ENCODE data around the gene CNTN6.

Gene CNTN6

DNA sequence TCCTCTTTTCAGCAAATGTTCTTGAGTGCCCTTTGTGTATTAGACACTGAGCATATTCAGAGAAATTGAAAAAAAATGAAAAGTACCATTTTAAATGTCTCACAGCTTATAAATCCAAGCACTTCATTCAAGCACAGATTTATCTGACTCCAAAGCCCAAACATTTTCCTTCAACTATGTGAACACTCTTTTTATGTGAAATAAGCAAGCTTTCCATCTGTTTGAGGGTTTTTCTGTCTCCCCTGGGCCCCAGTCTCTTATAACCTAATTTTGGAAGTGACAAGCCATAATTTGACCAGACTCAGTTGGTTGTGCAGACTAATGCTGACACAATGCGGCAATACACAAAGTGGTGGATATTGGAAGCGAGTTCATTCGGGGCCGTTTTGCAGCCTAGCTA, 170.3 kb downstream of the CNTN6 start (continued):
- TF ChIP-seq, protein P1, sequence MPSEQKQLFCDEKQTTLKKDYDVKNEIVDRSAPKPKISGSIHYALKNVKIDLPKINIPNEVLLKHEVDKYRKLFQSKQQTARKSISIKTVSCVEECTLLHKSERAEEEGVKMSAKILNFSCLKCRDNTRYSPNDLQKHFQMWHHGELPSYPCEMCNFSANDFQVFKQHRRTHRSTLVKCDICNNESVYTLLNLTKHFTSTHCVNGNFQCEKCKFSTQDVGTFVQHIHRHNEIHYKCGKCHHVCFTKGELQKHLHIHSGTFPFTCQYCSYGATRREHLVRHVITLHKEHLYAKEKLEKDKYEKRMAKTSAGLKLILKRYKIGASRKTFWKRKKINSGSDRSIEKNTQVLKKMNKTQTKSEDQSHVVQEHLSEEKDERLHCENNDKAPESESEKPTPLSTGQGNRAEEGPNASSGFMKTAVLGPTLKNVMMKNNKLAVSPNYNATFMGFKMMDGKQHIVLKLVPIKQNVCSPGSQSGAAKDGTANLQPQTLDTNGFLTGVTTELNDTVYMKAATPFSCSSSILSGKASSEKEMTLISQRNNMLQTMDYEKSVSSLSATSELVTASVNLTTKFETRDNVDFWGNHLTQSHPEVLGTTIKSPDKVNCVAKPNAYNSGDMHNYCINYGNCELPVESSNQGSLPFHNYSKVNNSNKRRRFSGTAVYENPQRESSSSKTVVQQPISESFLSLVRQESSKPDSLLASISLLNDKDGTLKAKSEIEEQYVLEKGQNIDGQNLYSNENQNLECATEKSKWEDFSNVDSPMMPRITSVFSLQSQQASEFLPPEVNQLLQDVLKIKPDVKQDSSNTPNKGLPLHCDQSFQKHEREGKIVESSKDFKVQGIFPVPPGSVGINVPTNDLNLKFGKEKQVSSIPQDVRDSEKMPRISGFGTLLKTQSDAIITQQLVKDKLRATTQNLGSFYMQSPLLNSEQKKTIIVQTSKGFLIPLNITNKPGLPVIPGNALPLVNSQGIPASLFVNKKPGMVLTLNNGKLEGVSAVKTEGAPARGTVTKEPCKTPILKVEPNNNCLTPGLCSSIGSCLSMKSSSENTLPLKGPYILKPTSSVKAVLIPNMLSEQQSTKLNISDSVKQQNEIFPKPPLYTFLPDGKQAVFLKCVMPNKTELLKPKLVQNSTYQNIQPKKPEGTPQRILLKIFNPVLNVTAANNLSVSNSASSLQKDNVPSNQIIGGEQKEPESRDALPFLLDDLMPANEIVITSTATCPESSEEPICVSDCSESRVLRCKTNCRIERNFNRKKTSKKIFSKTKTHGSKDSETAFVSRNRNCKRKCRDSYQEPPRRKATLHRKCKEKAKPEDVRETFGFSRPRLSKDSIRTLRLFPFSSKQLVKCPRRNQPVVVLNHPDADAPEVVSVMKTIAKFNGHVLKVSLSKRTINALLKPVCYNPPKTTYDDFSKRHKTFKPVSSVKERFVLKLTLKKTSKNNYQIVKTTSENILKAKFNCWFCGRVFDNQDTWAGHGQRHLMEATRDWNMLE (tag by site-specific recombination; conservative IDR thresholded peaks at IDR 0.05; ENCODE audit: low read depth), result no peak
- no peak for TF ChIP-seq SETDB1 (IDR thresholded peaks at IDR 0.05; ENCODE audit: insufficient read length, low read length)
- no peak for TF ChIP-seq ZNF248 (tag by site-specific recombination; IDR thresholded peaks at IDR 0.05)
- TF ChIP-seq PRDM1 (tag by site-specific recombination; IDR thresholded peaks at IDR 0.05), result no peak
- no peak for TF ChIP-seq ZNF560 (tag by site-specific recombination; IDR thresholded peaks at IDR 0.05; ENCODE audit: borderline replicate concordance)

DNA sequence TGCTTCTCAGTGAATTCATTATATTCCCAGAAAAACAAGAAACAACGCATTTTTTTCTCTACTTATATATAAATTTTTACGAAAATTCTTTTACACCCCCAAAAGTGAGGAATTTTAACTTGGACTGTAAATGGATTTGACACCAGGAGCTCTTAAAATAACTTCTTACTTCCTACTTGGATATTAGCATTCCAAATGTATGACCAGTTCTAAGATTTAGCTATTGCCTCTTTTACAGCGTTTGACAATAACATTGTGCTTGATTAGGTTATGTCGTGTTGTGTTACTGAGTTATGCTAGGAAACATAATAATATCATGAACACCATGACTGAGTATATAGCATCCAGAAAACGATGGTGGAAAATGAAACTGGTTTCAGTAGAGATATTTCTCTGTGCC, 177.0 kb downstream of the CNTN6 start:
- Histone ChIP-seq H3K4me1 (ENCODE audit: control insufficient read depth, insufficient read depth, low read length) (no peaks in the 10 kb centered on the region), H3K36me3 (ENCODE audit: control insufficient read depth in 2 of 2, insufficient read depth in 1 of 2, low read length in 2 of 2) (no peaks in the 10 kb centered on the region), H3K4me3 (ENCODE audit: low read depth, low read length) (no peak overlapping the region), H3K9me3 (ENCODE audit: control insufficient read depth, insufficient read depth, low read depth, low read length) (no peaks in the 10 kb centered on the region), H3K27ac (ENCODE audit: extremely low read depth, low read depth, low read length) (no peak overlapping the region)
- ChIA-PET CTCF (interaction anchor here (0.6 to 0.7 kb wide), 2 partner anchors 176 to 1381 kb away, joined by 3 to 5 read pairs; no protein-coding TSS in a partner anchor), POLR2A (no interaction called here)
- TF ChIP-seq, protein P2, sequence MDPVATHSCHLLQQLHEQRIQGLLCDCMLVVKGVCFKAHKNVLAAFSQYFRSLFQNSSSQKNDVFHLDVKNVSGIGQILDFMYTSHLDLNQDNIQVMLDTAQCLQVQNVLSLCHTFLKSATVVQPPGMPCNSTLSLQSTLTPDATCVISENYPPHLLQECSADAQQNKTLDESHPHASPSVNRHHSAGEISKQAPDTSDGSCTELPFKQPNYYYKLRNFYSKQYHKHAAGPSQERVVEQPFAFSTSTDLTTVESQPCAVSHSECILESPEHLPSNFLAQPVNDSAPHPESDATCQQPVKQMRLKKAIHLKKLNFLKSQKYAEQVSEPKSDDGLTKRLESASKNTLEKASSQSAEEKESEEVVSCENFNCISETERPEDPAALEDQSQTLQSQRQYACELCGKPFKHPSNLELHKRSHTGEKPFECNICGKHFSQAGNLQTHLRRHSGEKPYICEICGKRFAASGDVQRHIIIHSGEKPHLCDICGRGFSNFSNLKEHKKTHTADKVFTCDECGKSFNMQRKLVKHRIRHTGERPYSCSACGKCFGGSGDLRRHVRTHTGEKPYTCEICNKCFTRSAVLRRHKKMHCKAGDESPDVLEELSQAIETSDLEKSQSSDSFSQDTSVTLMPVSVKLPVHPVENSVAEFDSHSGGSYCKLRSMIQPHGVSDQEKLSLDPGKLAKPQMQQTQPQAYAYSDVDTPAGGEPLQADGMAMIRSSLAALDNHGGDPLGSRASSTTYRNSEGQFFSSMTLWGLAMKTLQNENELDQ (tag by site-specific recombination; IDR thresholded peaks at IDR 0.05; ENCODE audit: low read depth), result no peak
- TF ChIP-seq ZBTB7A (tag by site-specific recombination; IDR thresholded peaks at IDR 0.05; ENCODE audit: low read depth) (no peak), OVOL3 (tag by site-specific recombination; IDR thresholded peaks at IDR 0.05) (no peak), ZNF302 (tag by site-specific recombination; IDR thresholded peaks at IDR 0.05; ENCODE audit: low read depth) (no peak), KLF1 (tag by site-specific recombination; IDR thresholded peaks at IDR 0.05) (no peak), ZNF169 (tag by site-specific recombination; IDR thresholded peaks at IDR 0.05) (no peak)
- TF ChIP-seq, protein P3, sequence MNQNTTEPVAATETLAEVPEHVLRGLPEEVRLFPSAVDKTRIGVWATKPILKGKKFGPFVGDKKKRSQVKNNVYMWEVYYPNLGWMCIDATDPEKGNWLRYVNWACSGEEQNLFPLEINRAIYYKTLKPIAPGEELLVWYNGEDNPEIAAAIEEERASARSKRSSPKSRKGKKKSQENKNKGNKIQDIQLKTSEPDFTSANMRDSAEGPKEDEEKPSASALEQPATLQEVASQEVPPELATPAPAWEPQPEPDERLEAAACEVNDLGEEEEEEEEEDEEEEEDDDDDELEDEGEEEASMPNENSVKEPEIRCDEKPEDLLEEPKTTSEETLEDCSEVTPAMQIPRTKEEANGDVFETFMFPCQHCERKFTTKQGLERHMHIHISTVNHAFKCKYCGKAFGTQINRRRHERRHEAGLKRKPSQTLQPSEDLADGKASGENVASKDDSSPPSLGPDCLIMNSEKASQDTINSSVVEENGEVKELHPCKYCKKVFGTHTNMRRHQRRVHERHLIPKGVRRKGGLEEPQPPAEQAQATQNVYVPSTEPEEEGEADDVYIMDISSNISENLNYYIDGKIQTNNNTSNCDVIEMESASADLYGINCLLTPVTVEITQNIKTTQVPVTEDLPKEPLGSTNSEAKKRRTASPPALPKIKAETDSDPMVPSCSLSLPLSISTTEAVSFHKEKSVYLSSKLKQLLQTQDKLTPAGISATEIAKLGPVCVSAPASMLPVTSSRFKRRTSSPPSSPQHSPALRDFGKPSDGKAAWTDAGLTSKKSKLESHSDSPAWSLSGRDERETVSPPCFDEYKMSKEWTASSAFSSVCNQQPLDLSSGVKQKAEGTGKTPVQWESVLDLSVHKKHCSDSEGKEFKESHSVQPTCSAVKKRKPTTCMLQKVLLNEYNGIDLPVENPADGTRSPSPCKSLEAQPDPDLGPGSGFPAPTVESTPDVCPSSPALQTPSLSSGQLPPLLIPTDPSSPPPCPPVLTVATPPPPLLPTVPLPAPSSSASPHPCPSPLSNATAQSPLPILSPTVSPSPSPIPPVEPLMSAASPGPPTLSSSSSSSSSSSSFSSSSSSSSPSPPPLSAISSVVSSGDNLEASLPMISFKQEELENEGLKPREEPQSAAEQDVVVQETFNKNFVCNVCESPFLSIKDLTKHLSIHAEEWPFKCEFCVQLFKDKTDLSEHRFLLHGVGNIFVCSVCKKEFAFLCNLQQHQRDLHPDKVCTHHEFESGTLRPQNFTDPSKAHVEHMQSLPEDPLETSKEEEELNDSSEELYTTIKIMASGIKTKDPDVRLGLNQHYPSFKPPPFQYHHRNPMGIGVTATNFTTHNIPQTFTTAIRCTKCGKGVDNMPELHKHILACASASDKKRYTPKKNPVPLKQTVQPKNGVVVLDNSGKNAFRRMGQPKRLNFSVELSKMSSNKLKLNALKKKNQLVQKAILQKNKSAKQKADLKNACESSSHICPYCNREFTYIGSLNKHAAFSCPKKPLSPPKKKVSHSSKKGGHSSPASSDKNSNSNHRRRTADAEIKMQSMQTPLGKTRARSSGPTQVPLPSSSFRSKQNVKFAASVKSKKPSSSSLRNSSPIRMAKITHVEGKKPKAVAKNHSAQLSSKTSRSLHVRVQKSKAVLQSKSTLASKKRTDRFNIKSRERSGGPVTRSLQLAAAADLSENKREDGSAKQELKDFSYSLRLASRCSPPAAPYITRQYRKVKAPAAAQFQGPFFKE (tag by site-specific recombination; IDR thresholded peaks at IDR 0.05; ENCODE audit: borderline replicate concordance), result no peak
- TF ChIP-seq, protein P4, sequence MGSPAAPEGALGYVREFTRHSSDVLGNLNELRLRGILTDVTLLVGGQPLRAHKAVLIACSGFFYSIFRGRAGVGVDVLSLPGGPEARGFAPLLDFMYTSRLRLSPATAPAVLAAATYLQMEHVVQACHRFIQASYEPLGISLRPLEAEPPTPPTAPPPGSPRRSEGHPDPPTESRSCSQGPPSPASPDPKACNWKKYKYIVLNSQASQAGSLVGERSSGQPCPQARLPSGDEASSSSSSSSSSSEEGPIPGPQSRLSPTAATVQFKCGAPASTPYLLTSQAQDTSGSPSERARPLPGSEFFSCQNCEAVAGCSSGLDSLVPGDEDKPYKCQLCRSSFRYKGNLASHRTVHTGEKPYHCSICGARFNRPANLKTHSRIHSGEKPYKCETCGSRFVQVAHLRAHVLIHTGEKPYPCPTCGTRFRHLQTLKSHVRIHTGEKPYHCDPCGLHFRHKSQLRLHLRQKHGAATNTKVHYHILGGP (tag by site-specific recombination; IDR thresholded peaks at IDR 0.05), result no peak
- TF ChIP-seq, protein P5, sequence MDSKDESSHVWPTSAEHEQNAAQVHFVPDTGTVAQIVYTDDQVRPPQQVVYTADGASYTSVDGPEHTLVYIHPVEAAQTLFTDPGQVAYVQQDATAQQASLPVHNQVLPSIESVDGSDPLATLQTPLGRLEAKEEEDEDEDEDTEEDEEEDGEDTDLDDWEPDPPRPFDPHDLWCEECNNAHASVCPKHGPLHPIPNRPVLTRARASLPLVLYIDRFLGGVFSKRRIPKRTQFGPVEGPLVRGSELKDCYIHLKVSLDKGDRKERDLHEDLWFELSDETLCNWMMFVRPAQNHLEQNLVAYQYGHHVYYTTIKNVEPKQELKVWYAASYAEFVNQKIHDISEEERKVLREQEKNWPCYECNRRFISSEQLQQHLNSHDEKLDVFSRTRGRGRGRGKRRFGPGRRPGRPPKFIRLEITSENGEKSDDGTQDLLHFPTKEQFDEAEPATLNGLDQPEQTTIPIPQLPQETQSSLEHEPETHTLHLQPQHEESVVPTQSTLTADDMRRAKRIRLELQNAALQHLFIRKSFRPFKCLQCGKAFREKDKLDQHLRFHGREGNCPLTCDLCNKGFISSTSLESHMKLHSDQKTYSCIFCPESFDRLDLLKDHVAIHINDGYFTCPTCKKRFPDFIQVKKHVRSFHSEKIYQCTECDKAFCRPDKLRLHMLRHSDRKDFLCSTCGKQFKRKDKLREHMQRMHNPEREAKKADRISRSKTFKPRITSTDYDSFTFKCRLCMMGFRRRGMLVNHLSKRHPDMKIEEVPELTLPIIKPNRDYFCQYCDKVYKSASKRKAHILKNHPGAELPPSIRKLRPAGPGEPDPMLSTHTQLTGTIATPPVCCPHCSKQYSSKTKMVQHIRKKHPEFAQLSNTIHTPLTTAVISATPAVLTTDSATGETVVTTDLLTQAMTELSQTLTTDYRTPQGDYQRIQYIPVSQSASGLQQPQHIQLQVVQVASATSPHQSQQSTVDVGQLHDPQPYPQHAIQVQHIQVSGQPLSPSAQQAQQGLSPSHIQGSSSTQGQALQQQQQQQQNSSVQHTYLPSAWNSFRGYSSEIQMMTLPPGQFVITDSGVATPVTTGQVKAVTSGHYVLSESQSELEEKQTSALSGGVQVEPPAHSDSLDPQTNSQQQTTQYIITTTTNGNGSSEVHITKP (tag by site-specific recombination; IDR thresholded peaks at IDR 0.05), result no peak
- TF ChIP-seq, protein P6, sequence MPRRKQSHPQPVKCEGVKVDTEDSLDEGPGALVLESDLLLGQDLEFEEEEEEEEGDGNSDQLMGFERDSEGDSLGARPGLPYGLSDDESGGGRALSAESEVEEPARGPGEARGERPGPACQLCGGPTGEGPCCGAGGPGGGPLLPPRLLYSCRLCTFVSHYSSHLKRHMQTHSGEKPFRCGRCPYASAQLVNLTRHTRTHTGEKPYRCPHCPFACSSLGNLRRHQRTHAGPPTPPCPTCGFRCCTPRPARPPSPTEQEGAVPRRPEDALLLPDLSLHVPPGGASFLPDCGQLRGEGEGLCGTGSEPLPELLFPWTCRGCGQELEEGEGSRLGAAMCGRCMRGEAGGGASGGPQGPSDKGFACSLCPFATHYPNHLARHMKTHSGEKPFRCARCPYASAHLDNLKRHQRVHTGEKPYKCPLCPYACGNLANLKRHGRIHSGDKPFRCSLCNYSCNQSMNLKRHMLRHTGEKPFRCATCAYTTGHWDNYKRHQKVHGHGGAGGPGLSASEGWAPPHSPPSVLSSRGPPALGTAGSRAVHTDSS (tag by site-specific recombination; IDR thresholded peaks at IDR 0.05), result no peak

Data from HEK293 (cell line).